Epithelial cell of esophagus (primary cell): Measurements from ENCODE around the gene CGN.

ENCODE experiments used
- DNase-seq: peaks from one replicate; pipeline ENCODE4 v3.0.0; 2010; ENCODE audit warnings: low read depth
- H3K4me3 ChIP-seq: 2 replicates; pipeline ENCODE4 v1.5.1; 2011; ENCODE audit warnings: mild to moderate bottlenecking, low read length, control low read depth
- TF ChIP-seq, protein P1 (sequence below): IDR thresholded peaks from 2 replicates; pipeline ENCODE4 v1.5.1; 2011; ENCODE audit warnings: low read depth, mild to moderate bottlenecking, low read length, control low read depth, inconsistent platforms; ENCODE audit not compliant: insufficient read depth; ENCODE audit errors: missing control alignments

The CGN gene

DNA sequence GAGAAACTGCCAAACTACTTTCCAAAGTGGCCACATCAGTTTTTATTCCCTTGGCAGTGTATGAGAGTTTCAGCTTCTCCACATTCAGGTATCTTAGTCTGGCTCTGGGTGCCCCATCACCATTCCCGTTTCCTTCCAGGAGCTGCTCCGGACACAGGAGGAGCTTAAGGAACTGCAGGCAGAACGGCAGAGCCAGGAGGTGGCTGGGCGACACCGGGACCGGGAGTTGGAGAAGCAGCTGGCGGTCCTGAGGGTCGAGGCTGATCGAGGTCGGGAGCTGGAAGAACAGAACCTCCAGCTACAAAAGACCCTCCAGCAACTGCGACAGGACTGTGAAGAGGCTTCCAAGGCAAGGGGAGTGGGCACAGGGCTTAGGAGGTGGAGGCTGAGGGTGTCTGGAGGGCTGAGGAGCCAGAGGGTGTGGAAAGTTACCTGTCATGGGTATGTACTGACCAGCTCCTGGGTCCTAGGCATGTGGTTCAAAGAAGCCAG, 18.1 kb downstream of the CGN start:
- no peak overlapping the region for H3K4me3 ChIP-seq
- TF ChIP-seq, protein P1, sequence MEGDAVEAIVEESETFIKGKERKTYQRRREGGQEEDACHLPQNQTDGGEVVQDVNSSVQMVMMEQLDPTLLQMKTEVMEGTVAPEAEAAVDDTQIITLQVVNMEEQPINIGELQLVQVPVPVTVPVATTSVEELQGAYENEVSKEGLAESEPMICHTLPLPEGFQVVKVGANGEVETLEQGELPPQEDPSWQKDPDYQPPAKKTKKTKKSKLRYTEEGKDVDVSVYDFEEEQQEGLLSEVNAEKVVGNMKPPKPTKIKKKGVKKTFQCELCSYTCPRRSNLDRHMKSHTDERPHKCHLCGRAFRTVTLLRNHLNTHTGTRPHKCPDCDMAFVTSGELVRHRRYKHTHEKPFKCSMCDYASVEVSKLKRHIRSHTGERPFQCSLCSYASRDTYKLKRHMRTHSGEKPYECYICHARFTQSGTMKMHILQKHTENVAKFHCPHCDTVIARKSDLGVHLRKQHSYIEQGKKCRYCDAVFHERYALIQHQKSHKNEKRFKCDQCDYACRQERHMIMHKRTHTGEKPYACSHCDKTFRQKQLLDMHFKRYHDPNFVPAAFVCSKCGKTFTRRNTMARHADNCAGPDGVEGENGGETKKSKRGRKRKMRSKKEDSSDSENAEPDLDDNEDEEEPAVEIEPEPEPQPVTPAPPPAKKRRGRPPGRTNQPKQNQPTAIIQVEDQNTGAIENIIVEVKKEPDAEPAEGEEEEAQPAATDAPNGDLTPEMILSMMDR = no peak
- no peak for DNase-seq

DNA sequence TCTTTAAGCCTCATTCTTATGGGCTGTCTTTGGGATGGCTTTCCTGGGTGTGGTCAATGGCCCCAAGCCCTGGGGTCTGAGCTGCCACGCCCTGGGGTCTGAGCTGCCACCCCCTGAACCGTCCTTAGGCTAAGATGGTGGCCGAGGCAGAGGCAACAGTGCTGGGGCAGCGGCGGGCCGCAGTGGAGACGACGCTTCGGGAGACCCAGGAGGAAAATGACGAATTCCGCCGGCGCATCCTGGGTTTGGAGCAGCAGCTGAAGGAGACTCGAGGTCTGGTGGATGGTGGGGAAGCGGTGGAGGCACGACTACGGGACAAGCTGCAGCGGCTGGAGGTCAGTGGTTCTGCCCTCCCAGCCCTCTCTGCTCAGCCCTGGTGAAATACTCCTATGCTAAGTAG, 18.6 kb downstream of the CGN start:
- no peak overlapping the region for H3K4me3 ChIP-seq
- DNase-seq = no peak
- TF ChIP-seq, protein P1 = no peak

DNA sequence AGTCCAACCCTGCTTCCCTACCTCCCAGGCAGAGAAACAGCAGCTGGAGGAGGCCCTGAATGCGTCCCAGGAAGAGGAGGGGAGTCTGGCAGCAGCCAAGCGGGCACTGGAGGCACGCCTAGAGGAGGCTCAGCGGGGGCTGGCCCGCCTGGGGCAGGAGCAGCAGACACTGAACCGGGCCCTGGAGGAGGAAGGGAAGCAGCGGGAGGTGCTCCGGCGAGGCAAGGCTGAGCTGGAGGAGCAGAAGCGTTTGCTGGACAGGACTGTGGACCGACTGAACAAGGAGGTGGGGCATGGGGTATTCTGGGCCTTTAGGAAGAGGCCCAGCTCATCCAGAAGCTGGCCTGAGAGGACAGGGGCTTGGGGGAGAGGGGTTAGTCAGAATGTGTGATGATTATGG, 19.3 kb downstream of the CGN start:
- DNase-seq = no peak
- TF ChIP-seq, protein P1 = no peak
- H3K4me3 ChIP-seq = no peak overlapping the region

DNA sequence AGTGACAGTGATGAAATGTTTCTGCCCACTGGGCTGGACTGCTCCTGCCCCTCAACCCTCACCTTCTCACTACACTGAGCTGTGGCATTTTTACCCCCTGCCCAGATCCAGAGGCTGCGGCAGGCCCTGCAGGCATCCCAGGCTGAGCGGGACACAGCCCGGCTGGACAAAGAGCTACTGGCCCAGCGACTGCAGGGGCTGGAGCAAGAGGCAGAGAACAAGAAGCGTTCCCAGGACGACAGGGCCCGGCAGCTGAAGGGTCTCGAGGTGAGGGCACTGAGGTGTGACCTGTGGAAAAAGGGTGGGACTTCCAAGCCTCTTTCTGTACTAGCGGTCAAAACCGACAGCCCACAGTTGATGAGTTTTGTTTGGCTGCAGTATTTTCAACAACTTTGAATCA, 22.7 kb downstream of the CGN start:
- H3K4me3 ChIP-seq = no peak overlapping the region
- TF ChIP-seq, protein P1 = no peak
- no peak for DNase-seq

DNA sequence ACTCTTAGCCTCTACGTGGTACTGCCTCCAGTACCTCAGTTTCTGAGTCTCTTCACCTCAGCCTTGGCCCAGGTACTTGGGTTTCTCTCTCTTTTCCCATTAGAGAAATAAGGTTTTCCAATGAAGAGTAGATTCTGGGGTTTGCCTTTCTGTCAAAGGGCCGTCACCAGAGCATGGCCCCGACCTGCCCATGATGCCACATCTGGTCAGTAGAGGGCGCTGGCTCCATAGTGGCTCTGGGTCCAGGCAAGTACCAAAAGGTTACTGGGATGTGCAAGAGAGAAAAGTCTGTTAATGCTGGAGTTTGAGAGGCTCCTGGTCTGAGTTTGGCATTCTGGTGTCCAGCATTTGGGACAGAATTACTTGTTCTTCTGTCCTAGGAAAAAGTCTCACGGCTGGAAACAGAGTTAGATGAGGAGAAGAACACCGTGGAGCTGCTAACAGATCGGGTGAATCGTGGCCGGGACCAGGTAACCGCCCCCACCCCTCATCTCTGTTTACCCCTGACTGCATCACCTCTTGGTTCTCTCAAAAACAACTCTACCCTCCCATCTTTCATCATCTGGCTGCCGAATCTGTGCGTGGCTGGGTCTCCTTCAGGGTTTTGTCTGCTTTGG, 23.6 kb downstream of the CGN start:
- H3K4me3 ChIP-seq = no peak overlapping the region
- TF ChIP-seq, protein P1 = peak; percentile 94
- peak; percentile 77 for DNase-seq

DNA sequence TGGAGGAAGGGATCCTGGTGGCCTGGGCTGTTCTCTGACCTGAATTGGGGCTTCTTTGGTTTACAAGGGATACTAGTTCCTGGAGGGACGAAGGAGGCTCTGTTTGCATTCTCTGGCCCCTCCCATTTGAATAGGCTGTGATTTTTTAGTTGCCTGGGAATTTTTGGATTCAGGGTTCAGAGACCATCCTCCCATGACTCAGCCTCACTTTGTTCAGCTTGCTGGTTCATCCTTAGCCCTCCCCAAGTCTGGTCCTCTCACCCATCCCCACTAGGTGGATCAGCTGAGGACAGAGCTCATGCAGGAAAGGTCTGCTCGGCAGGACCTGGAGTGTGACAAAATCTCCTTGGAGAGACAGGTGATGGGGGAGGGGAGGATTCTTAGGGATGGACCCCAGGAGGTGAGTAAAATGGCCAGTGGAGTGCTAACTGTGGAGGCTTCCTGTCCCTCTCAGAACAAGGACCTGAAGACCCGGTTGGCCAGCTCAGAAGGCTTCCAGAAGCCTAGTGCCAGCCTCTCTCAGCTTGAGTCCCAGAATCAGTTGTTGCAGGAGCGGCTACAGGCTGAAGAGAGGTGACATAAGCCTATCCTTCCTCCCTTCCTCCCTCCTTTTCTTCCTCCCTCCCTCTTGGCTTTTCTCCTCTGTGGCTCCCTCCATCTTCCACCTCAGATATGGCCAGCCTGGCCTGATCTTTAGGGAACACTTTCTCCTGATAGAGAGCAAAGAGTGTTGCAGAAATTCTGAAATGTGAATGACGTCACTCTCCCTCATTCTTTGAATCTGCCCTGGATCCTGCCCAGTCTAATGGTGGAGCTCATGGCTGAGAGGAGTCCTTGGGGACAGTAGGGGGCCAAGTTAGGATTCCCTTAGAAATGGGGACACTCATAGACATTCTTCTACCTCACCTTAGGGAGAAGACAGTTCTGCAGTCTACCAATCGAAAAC, 24.4 kb downstream of the CGN start:
- no peak overlapping the region for H3K4me3 ChIP-seq
- TF ChIP-seq, protein P1 = no peak
- DNase-seq = no peak
